NCI-H2227 treated with DMSO at 0.1 percent for 48 hours (cell line): ENCODE data around the gene TOP3A.

Experiments
- DNase-seq: peaks from one replicate; lab custom pipeline; 2025; lab: John Stamatoyannopoulos, UW

The TOP3A gene

GRCh38 chr17:18253947-18254821 is 60.6 kb downstream of the TOP3A start:
- no peak for DNase-seq

- DNase-seq = no peak
Observed at GRCh38 chr17:18253187-18253884, 61.5 kb downstream of the TOP3A start.

- no peak for DNase-seq
Observed at GRCh38 chr17:18252160-18252559, 62.6 kb downstream of the TOP3A start.

GRCh38 chr17:18251204-18251603 is 63.6 kb downstream of the TOP3A start:
- DNase-seq = no peak

- no peak for DNase-seq
Observed at GRCh38 chr17:18250708-18251107, 64.1 kb downstream of the TOP3A start.

- no peak for DNase-seq
Observed at GRCh38 chr17:18250259-18250658, 64.5 kb downstream of the TOP3A start.

GRCh38 chr17:18248811-18249210 is 66.0 kb downstream of the TOP3A start:
- DNase-seq = no peak

- peak; percentile 75 for DNase-seq
Observed at GRCh38 chr17:18248300-18248731, 66.5 kb downstream of the TOP3A start.

GRCh38 chr17:18247613-18248001 is 67.2 kb downstream of the TOP3A start:
- no peak for DNase-seq

- DNase-seq = no peak
Observed at GRCh38 chr17:18246880-18247612, 67.7 kb downstream of the TOP3A start.

GRCh38 chr17:18246109-18246725 is 68.6 kb downstream of the TOP3A start:
- no peak for DNase-seq

- no peak for DNase-seq
Observed at GRCh38 chr17:18245038-18245776, 69.6 kb downstream of the TOP3A start.

GRCh38 chr17:18241229-18241871 is 73.4 kb downstream of the TOP3A start:
- DNase-seq = no peak

- no peak for DNase-seq
Observed at GRCh38 chr17:18240449-18240848, 74.3 kb downstream of the TOP3A start.

GRCh38 chr17:18238299-18238698 is 76.5 kb downstream of the TOP3A start:
- no peak for DNase-seq

GRCh38 chr17:18237461-18237860 is 77.3 kb downstream of the TOP3A start:
- DNase-seq = no peak

GRCh38 chr17:18236494-18236893 is 78.3 kb downstream of the TOP3A start:
- no peak for DNase-seq

- no peak for DNase-seq
Observed at GRCh38 chr17:18235743-18236256, 79.0 kb downstream of the TOP3A start.

- no peak for DNase-seq
Observed at GRCh38 chr17:18234853-18235380, 79.9 kb downstream of the TOP3A start.

- DNase-seq = no peak
Observed at GRCh38 chr17:18233803-18234518, 80.8 kb downstream of the TOP3A start.
